Inflammatory macrophage treated with lipopolysaccharide for 4 hours (primary cell): ENCODE measurements around the gene TMEM41B.
"Not testable (repeated sequence)": the region's sequence is repeated elsewhere in the genome, so short reads cannot be mapped to it uniquely, and the experiment has no call there.

Source experiments
- DNase-seq: peaks from one replicate; pipeline ENCODE4 v3.0.0-alpha.2; 2020

TMEM41B gene

DNA sequence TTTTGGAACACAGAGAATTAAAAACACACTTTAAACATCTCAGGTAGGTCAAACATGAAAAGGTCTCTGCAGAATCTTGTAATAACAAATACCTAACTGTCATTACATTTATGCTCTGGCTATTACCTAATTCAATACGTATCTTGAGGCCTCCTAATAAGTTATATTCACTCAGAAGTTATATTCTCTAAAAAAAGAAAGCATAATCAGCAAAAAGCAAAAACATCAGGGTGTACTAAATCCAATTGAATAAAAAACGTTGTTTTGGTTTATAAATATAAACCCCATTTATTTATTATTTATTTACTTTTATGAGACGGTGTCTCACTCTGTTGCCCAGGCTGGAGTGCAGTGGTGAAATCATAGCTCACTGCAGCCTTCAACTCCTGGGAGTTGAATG, 10.2 kb downstream of the TMEM41B start:
- no peak for DNase-seq

DNA sequence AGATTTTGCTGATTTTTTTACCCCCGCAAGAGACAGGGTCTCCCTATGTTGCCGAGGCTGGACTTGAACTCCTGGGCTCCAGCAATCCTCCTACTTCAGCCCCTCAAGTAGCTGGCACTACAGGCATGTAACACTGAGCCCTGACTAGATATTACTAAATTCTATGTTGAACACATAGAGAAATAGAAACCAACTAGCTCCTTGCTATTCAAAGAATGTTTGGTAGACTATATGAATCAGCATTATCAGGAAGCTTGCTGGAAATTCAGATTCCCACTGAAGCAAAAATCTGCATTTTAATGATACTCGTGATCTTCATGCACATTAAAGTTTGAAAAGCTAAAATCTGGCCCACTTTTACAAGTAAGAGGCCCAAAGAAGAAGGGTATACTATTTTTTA, 11.9 kb downstream of the TMEM41B start:
- peak; percentile 59 for DNase-seq

DNA sequence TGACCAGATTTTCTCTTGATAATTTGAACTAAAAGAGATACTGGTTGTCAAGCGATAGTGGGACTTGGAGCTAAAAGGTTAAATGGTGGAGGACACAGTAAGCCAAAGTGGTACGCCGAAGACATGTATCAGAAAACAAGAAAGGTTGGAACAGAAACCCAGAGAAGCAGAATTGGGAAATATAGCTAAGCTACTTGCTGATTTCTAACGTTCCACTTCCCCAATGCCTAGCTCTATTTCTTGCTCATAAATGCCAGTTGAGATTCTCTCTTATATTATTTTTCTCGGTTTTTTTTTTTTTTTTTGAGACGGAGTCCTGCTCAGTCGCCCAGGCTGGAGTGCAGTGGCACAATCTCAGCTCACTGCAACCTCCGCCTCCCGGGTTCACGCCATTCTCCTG, 12.7 kb downstream of the TMEM41B start:
- DNase-seq, result peak; percentile 78

DNA sequence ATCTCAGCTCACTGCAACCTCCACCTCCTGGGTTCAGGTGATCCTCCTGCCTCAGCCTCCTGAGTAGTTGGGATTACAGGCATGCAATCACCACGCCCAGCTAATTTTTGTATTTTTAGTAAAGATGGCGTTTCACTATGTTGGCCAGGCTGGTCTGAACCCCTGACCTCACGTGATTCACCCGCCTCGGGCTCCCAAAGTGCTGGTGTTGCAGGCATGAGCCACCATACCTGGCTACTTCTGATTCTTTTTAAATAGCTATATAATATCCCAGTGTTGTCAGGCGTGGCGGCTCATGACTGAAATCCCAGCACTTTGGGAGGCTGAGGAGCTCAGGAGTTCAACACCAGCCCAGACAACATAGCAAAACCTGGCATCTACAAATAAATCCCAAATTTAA, 20.7 kb downstream of the TMEM41B start:
- DNase-seq, result no peak

DNA sequence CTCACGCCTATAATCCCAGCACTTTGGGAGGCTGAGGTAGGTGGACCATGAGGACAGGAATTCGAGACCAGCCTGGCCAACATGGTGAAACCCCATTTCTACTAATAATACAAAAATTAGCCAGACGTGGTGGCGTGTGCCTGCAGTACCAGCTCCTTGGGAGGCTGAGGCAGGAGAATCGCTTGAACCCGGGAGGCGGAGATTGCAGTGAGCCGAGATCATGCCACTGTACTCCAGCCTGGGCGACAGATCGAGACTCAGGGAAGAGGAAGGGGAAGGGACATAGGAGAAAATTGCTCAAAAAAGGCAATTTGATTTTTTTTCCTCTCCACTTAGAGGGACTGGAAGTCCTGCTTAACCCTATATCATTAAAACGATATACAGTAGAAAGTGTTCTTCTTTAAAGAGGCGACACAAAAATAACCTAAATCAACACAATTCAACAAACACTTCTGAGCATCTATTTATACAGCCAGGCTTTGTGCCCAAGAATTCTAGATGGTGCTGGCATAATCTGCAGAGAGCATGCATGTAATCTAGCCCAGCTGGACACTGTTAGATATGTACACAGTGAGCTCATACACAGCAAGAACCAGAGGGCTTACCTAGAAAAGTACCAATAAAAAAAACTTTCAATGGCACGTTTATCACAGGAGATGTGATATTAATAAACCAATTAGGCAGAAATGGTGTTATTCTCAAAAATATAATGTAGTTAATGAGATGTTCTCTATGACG, 28.4 kb downstream of the TMEM41B start:
- DNase-seq, result no peak

DNA sequence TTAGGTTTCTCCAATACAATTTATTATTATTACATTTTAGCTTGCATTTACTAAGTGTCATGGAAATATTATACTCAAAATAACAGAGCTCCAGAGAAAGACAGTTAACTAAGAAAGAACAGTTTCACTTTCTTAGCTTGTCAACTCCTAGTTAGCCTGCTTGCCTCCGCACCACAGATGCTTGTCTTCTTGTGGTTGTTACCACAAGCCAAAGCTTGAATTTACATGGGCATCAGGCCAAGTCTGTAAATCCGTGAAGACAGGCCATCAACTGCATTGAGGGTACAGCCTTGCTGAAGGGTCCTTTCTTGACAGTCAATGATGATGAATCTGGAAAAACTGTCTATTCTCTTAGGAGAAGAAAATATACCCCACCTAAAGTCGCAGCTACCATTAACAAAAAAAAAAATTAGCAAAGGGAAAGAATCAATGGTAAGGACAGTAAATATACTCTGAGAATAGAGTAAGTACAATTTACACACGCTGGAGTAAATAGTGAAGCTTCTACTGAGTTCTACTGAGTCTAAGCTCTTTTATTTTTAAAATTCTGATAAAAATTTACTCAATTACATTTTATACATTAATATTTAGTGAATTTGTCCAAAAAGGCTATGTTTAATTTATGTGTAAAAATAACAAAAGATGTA, 33.6 kb downstream of the TMEM41B start:
- no peak for DNase-seq

DNA sequence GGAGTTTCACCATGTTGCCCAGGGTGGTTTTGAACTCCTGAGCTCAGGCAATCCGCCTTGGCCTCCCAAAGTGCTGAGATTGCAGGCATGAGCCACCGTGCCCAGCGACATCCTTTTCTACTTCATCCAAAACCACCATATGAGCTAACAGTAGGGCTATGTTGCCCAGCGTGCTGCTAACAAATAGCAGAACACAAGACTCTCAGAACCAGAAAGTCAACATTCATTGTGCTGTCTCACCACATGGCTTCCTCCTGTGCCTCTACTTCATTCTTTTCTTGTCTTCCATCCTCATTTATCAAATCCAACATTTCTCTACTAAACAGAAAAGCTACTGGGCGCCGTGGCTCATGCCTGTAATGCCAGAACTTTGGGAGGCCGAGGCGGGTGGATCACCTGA, 37.2 kb downstream of the TMEM41B start:
- no peak for DNase-seq

DNA sequence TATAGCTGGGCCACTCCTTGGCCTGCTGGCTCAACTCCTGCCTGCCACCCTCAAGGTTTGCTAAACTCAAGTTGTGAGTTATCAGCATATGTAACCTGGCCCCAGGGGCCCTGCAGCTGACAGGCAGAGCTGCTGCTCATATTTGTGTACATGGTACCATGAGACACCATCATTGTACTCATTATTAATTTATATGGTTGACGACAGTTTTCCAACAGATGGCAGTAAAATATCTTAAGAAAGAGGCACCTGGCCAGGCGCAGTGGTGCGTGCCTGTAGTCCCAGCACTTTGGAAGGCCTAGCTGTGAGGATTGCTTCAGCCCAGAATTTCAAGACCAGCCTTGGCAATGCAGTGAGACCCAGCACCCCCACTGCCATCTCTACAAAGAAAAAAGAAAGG, 37.8 kb downstream of the TMEM41B start:
- DNase-seq, result no peak

DNA sequence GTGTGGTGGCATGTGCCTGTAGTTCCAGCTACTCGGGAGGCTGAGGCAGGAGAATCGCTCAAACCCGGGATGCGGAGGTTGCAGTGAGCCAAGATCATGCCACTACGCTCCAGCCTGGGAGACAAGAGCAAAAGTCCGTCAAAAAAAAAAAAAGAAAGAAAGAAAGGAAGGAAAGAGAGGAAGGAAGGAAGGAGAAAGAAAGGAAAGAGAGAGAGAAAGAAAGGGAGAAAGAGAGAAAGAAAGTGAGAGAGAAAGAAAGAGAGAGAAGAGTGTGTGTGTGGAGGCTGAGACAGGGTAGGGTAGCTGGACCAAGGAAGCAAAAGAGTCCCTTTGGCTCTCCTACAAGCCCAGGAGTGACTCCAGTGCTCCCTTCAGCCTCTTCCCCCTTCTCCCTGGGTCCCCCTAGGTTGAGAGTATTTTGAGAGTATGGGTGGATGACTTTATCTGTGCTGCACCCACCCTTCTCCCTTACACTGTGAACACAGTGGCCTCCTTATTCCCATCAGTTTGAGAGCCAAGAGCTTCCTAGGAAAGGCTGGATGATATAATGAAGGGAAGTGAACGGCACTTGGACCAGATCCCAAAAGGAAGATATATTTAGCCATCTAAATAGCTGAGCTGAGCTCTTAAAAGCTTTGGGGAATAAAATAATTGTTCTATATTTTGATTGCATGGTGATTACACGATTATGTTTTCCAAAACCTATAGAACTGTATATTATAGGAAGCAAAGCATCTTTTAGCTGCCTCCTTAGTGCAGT, 39.7 kb downstream of the TMEM41B start:
- DNase-seq, result peak; percentile 30

DNA sequence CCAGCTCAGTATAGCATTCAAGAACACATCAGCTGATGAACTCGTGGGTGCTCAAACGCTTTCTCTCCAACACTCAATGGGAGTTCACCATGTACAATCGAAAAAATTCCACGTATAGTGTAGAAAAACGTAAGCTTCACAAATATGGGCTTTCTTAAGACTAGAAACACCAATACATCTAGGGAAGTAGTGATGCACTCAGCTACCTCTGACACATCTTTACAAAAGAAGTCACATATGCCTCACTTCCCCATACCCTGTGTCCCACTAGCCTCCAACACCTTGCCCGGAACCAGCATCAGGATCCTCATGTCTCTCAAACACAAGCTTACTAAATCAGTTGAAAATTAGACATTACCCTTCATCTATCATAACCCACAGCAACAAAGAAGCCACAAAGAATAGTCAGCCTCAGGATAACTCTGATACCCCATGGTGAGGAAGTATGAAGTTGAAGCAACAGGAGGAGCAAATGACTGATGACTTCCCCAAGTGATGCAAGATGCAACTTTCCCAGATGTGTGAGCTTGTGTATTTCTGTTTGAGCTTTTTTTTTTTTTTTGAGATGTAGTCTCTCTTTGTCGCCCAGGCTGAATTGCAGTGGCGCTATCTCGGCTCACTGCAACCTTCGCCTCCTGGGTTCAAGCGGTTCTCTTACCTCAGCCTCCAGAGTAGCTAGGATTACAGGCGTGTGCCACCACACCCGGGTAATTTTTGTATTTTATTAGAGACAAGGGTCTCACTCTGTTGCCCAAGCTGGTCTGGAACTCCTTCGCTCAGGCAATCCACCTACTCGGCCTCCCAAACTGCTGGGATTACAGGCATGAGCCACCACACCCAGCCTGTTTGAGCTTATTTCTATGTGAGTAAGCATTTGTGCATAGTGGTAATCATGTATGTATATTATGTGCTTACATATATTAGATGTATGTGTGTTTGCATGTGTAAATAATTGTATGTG, 40.7 kb downstream of the TMEM41B start:
- peak; percentile 98 for DNase-seq

DNA sequence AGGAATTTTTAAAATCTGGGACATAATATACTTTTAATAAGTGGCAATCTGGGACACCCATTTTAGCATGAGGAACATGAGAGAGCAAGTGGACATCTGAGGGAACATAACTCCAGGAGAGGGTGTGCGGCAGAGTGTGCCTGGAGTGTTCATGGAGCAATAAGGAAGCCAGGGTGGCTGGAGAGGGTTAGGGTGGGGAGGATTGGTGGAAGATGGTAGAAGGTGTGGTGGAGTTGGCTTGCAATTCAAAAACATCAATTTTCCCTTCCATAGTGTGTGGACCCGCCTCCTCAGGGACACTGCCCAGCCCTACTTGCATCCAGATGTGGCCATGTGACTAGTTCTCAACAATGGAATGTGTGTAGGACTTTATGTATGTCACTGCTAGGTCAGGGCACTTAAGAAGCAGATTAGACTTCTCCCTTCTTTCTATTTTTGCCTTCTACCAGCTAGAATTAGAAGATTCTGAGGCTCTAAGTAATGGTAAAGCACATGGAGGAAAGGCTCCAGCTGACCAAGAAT, 44.8 kb downstream of the TMEM41B start:
- peak; percentile 45 for DNase-seq

DNA sequence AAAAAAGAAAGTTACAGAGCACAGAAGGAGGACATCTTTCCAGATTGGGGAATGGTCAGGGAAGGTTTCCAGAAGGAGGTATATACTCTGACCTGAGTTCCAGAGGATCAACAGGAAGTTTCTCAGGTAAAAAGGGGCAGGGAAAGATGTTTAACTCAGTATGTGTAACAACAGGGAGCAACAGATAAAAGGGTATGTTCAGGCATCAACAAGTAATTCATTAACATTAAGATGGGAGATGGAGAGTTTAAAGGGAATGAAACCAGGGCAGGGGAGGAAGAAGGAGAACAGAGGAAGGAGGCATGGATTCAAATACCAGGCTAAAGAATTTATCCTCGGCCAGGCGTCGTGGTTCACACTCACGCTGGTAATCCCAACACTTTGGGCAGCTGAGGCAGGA, 46.7 kb downstream of the TMEM41B start:
- DNase-seq, result no peak

DNA sequence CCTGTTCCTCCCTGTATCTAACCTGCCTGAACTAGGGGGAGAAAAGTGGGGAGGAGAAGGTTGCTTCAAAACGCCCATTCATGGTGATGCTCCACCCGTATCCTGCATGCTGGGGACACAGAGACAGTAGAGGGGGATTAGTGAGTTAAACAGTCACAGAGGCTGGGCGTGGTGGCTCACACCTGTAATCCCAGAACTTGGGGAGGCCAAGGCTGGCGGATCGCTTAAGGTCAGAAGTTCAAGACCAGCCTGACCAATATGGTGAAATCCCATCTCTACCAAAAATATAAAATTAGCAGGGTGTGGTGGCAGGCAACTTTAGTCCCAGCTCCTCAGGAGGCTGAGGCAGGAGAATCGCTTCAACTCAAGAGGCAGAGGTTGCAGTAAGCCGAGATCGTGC, 47.5 kb downstream of the TMEM41B start:
- no peak for DNase-seq

DNA sequence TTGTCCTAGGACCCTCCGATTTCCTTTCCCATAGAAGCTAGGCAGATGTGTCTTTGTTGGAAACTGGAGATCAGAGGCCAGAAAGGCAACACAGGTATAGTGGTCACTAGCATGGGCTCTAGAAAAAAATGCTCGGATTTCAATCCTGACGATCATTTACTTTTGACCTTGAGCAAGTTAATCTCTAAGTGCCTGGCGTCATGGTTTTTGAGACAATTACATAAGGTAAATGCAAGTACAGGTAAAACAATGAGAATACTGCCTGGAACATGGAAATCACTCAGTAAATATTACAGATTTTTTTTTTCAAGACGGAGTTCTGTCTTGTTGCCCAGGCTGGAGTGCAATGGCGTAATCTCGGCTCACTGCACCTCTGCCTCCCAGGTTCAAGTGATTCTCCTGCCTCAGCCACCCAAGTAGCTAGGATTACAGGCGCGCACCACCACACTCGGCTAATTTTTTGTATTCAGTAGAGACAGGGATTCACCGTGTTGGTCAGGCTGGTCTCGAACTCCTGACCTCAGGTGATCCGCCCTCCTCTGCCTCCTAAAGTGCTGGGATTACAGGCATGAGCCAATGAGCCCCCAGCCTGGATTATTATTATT, 48.2 kb downstream of the TMEM41B start:
- no peak for DNase-seq

DNA sequence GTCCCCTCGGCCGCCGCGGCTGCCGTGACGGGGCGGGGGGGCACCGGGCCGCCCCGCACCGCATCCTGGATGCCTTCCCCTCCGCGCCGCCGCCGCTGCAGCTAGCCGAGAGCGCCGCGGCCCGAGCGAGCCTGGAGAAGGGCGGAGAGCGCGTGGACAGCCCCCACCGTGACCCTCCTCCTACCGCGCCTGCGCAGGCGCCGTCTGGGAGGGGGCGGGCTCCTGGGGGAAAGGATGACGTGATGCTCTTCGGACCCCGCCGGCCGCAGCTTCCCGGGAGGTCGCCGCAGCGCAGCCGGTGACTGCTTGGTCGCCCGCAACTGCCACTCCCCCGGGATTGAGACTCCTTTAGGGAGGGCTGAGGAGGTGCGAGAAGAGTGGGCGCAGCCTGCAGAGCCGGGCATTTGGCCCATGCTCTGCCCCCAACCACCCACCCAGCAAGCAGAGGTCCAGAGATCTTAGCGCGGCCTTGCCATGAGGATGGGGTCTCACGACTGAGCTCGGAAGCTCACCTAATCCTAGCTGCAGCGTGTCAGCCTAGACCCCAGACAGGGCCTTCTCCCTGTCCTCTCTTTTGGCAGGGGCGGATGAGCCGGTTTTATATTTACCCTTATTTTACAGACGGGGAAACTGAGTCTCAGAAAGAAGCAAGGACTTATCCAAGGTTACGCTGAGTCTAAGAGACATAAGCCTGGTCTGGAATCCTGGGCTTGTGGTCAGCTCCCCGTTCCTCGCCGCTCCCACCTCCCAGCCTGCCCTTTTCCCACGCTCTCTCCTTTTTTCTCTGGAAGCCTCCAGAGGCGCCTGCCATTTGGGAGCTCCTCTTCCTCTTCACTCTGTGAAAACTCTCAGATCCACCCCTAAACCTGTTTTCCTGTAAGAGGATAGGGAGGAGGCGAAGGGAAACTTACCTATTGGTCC, 48.9 kb downstream of the TMEM41B start, which contains the start of gene DENND5A:
DENND5A (minus strand) TSS at position 140 of the 921 bp plus-strand sequence. CDS start 281 bp downstream, outside the sequence.
- DNase-seq, result peak; percentile 89

DNA sequence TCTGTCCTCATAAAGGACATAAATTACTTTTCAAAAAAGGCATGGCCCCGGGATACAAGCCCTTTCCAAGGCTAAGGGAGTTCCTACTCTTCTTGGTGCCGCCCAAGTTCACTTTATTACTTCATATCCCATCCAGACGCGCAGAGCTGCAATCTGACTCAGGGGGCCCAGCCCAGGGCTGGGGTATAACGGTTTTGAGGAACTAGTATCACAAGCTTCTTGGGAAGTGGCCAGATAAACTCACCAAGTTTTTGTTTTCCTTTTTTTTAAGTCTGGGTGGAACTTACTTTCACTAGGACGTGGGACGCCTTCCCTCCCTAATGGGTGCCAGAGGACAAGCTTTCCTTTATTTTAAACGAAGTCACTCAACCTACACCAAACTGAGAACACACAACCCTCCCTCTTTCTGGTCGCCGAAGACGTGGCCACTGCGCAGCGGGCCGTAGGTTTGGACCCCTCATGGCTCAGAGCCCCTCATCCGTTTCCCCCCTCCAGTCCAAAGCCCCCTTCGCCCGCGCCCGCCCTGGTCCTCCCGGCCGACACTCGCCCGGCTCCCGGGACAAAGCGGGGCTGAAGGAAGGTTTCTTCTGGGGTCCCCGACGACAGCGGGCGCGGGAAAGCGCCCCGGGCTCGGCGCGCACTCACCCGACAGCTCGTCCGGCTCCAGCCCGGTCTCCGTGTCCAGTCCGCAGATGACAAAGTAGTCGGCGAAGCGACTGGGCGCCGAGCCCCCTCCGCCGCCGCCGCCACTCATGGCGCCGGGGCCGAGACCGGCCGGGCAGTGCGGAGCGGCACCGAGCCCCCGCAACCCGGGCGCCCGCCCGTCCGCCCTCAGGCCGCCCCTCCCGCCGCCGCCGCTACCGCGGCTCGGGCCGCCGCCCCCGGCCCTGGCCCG, 49.8 kb downstream of the TMEM41B start:
- DNase-seq, result peak; percentile 97

DNA sequence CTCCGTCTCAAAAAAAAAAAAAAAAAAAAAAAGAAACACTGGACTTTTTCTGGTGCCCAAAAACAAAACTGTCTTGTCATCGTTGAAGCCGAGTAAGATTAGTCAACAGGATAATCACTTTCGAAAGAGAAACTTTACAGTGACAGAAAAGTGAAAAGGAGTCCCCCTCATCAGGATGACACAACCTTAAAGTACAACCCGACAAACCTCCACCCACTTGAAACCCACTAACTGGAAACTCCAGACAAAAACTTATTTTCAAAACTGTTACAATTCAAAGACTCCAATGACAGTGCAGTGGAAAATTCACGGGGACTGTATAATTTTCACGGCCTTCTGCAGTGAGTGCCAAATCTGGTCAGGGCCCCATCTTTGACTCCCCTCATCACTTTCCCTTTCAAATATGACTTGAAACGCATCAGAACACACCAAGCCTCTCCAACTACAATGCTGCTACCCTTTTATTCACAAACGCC, 50.5 kb downstream of the TMEM41B start:
- DNase-seq, result peak; percentile 97

DNA sequence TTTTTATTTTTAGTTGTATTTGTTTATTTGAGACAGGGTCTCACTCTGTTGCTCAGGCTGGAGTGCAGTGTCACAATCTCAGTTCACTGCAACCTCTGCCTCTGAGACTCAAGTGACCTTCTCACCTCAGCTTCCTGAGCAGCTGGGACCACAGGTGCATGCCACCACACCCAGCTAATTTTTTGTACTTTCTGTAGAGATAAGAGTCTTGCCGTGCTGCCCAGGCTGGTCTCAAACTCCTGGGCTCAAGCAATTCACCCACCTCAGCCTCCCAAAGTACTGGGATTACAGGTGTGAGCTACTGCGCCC, 53.6 kb downstream of the TMEM41B start:
- DNase-seq, result not testable (repeated sequence)

DNA sequence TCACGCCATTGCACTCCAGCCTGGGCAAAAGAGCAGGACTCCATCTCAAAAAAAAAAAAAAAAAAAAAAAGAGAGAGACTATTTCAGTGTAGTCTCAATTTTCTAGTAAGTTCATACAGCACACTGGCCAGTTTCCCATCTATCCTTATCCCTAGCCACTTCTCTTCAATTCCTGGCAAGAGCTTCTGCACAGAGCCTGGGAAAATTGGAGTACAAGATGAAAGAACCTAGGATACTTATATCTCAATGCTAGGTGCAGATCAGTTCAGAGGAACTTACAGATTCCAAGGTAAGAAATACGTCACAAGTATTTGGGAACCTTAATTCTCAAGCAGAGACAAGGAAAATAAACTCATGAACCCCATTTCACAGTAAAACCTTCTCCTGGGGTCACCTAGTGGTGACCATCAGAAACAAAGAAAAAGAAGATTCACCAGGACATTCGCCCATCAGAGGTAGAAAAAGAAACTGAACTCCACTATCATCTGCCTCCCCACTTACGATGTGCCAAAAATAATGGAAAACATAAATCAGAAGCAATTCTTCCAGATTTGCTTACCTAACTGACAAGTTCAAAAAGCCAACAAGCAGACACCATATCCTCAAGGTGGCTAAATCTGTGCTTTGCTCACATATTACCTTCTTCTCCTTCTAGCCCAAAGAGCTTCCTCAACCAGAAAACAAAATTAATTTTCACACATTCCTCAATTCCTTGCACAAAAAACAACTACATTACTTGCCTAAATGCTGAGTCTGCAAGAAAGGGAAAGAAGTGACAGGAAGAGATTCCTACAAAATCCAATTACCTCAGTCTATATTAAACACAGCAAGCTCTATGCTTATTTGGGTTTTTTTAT, 54.2 kb downstream of the TMEM41B start:
- DNase-seq, result no peak
